HepG2 (cell line): ENCODE measurements around the gene TUBB2B. TPM values are rescaled to one million over a fixed set of nuclear protein-coding genes. Genes with fewer than 3 reads are reported as not detected.

Experiments used
- ATAC-seq: fragments of 200-7000 bp; cut with Tn5 transposase; 3 replicates; pipeline ENCODE4 v1.9.1; 2020; ENCODE audit warnings: mild to moderate bottlenecking, moderate library complexity
- BruUV-seq: library from RNA; stranded (reverse); fragments of 400-500 nt; replicated peaks from 2 replicates; lab custom pipeline; 2021; lab: Mats Ljungman, UMichigan
- CTCF ChIA-PET: fragments of 300-600 bp; formaldehyde crosslinking; extraction: SDS; loops from one replicate; lab custom pipeline; 2021; ENCODE audit warnings: low total read pairs, inconsistent platforms, low intra/inter-chr PET ratio; lab: Yijun Ruan, JAX
- POLR2A ChIA-PET: fragments of 350-600 bp; sonication (Branson Sonifier 250); formaldehyde crosslinking; loops from one replicate; lab custom pipeline; 2020; ENCODE audit warnings: antibody characterized with exemption, inconsistent platforms; lab: Yijun Ruan, JAX
- DNase-seq: peaks from one replicate; pipeline ENCODE4 v3.0.0-alpha.2; 2015; ENCODE audit warnings: low spot score
- FAIRE-seq: peaks from 3 replicates; lab custom pipeline; 2011; peaks lifted over from hg19 to GRCh38; lab: Jason Lieb, UNC
- H2AFZ ChIP-seq: one replicate; pipeline ENCODE4 v1.6.1; 2011; ENCODE audit warnings: low read length, inconsistent platforms
- H3K27ac ChIP-seq: fragments of 300-600 bp; 3 replicates; pipeline ENCODE4 v1.8.0; 2011; ENCODE audit warnings: mixed run types, mild to moderate bottlenecking, mixed read lengths, low read length, inconsistent platforms; ENCODE audit not compliant: insufficient read depth; ENCODE audit errors: extremely low read length
- H3K27me3 ChIP-seq, 2 experiments: fragments of 200-600 bp in 1 of 2; 2 replicates in 1 of 2; 3 replicates in 1 of 2; pipeline versions ENCODE4 v1.6.0 to v1.8.0; 2011; ENCODE audit warnings: low read length in 2 of 2, mild to moderate bottlenecking in 2 of 2, moderate library complexity in 2 of 2, inconsistent platforms in 1 of 2; ENCODE audit not compliant: insufficient read depth in 2 of 2, control insufficient read depth in 1 of 2
- H3K36me3 ChIP-seq, 2 experiments: fragments of 200-600 bp in 1 of 2; replicated peaks in 1 of 2; 2 replicates in 1 of 2; 3 replicates in 1 of 2; pipeline versions ENCODE4 v1.5.1 to v1.8.0; 2011; ENCODE audit warnings: low read length in 2 of 2, inconsistent platforms in 1 of 2; ENCODE audit not compliant: insufficient read depth in 2 of 2, control insufficient read depth in 1 of 2
- H3K4me1 ChIP-seq: 2 replicates; pipeline ENCODE4 v1.5.1; 2012; ENCODE audit warnings: low read length, inconsistent platforms; ENCODE audit not compliant: insufficient read depth
- H3K4me2 ChIP-seq: 2 replicates; pipeline ENCODE4 v1.6.0; 2011; ENCODE audit warnings: low read depth, low read length, inconsistent platforms
- H3K4me3 ChIP-seq, 3 experiments: fragments of 200-600 bp in 1 of 3; sonication (generic), shearing (Covaris generic) in 1 of 3; replicated peaks in 1 of 3; 2 replicates each; pipeline ENCODE4 v1.5.1; 2011 to 2016; ENCODE audit warnings: low read length in 3 of 3, inconsistent platforms in 2 of 3, low read depth in 2 of 3, mild to moderate bottlenecking in 2 of 3, control low read depth in 1 of 3, mixed read lengths in 1 of 3; ENCODE audit not compliant: insufficient read depth in 1 of 3
- H3K79me2 ChIP-seq: one replicate; pipeline ENCODE4 v1.6.1; 2011; ENCODE audit warnings: low read length, inconsistent platforms; ENCODE audit not compliant: insufficient read depth
- H3K9ac ChIP-seq: 2 replicates; pipeline ENCODE4 v1.6.0; 2011; ENCODE audit warnings: mild to moderate bottlenecking, low read depth, low read length, inconsistent platforms; ENCODE audit not compliant: insufficient read depth
- H3K9me3 ChIP-seq: 2 replicates; pipeline ENCODE4 v1.5.1; 2012; ENCODE audit warnings: mild to moderate bottlenecking, low read length
- H4K20me1 ChIP-seq: 2 replicates; pipeline ENCODE4 v1.6.0; 2011; ENCODE audit warnings: inconsistent platforms, mild to moderate bottlenecking, low read length, moderate library complexity; ENCODE audit not compliant: insufficient read depth
- BORCS8-MEF2B ChIP-seq: sonication (generic); formaldehyde crosslinking; IDR thresholded peaks from 2 replicates; pipeline ENCODE4 v1.8.0; 2022; ENCODE audit warnings: mild to moderate bottlenecking, missing genetic modification reagents
- EP300 ChIP-seq, 3 experiments: sonication (generic) in 1 of 3; formaldehyde crosslinking in 1 of 3; IDR thresholded peaks; 2 replicates each; pipeline versions ENCODE4 v1.5.1 to v1.6.1; 2011 to 2020; ENCODE audit warnings: low read depth in 2 of 3, low read length in 2 of 3, borderline replicate concordance in 1 of 3, improper control_type of control experiment in 1 of 3, mild to moderate bottlenecking in 1 of 3, missing genetic modification reagents in 1 of 3, moderate library complexity in 1 of 3
- FOXP4 ChIP-seq: sonication (generic); formaldehyde crosslinking; IDR thresholded peaks from 2 replicates; pipeline ENCODE4 v1.4.0; 2020; ENCODE audit warnings: missing genetic modification reagents
- GATAD2A ChIP-seq: IDR thresholded peaks from 2 replicates; pipeline ENCODE4 v1.6.1; 2016
- SAP130 ChIP-seq: IDR thresholded peaks from 2 replicates; pipeline ENCODE4 v1.6.1; 2016; ENCODE audit warnings: low read depth
- ZFP91 ChIP-seq: sonication (generic); formaldehyde crosslinking; IDR thresholded peaks from 2 replicates; pipeline ENCODE4 v1.9.0; 2022; ENCODE audit warnings: missing genetic modification reagents, mild to moderate bottlenecking, borderline replicate concordance
- ZNF33B ChIP-seq: sonication (generic); formaldehyde crosslinking; IDR thresholded peaks from 2 replicates; pipeline ENCODE4 v1.5.1; 2020; ENCODE audit warnings: mild to moderate bottlenecking, missing genetic modification reagents
- ZNF441 ChIP-seq: sonication (generic); formaldehyde crosslinking; IDR thresholded peaks from 2 replicates; pipeline ENCODE4 v1.7.0; 2021; ENCODE audit warnings: missing genetic modification reagents, borderline replicate concordance
- ZNF724P ChIP-seq: sonication (generic); formaldehyde crosslinking; IDR thresholded peaks from 2 replicates; pipeline ENCODE4 v1.8.0; 2022; ENCODE audit warnings: missing genetic modification reagents, borderline replicate concordance
- WGBS: methylation state at CpG from one replicate; pipeline ENCODE4 v1.1.6; 2017; ENCODE audit warnings: low lambda C conversion rate; 5-methylcytosine and 5-hydroxymethylcytosine counted together
- in situ Hi-C: cut with HindIII; loops from 2 replicates; pipeline ENCODE4 v1.10.0; 2017; ENCODE audit warnings: low pct_unique_long_range_greater_than_20kb; ENCODE audit not compliant: extremely low pct_ligation_motif_present
- intact Hi-C: fragments of 100-400 bp; cut with micrococcal nuclease; formaldehyde crosslinking; loops from one replicate; pipeline ENCODE4 v1.10.0; 2022; ENCODE audit not compliant: unreplicated experiment
- polyA plus RNA-seq, 8 experiments: library from polyadenylated mRNA; depleted of rRNA in 3 of 8; stranded (reverse) in 7 of 8; unstranded in 1 of 8; fragments of >200 nt; fragmentation: Illumina TruSeq in 4 of 8; extraction: Trizol in 4 of 8; gene quantifications; 2 replicates each; pipeline versions ENCODE4 v1.2.1 to v1.2.3, GENCODE V29; 2011 to 2016; ENCODE audit warnings: low read depth in 4 of 8, missing spikeins in 1 of 8, mixed read lengths in 1 of 8; ENCODE audit not compliant: insufficient read depth in 1 of 8
- total RNA-seq, 5 experiments: library from RNA; depleted of rRNA; stranded (reverse); fragments of >200 nt; fragmentation: Illumina TruSeq; extraction: Trizol; gene quantifications; 2 replicates each; pipeline ENCODE4 v1.2.3, GENCODE V29; 2016; ENCODE audit warnings: low read depth in 1 of 5

TUBB2B gene
- total and polyA plus RNA-seq, 2 of the 13 experiments (the other 11 are each of a cell fraction or from before 2014, with no cell fraction given) = 10.3 to 23.6 TPM

GRCh38 chr6:3209114-3210023 is 18.1 kb downstream of the TUBB2B start:
- FAIRE-seq = no peak
- H3K27ac ChIP-seq = no peak overlapping the region
- H3K9me3 ChIP-seq = no peaks in the 10 kb centered on the region
- peaks cover 9 to 65% of the 10 kb centered on the region in 2 experiments; a peak in 4 of 5 replicates for H3K27me3 ChIP-seq
- intact Hi-C loops (loop anchor here (2.0 to 5.0 kb wide), 3 partner anchors 15 to 47 kb away; no protein-coding TSS in a partner anchor), in situ Hi-C loops (no loop called here)
- ChIA-PET POLR2A (interaction anchor here (0.9 to 1.9 kb wide), 12 partner anchors 13 to 91 kb away, joined by 3 to 15 read pairs (median 6); partner anchors contain the start of genes BPHL, PSMG4 and TUBB2A), CTCF (no interaction called here)
- no peaks in the 10 kb centered on the region for H4K20me1 ChIP-seq
- no peaks in the 10 kb centered on the region for H3K79me2 ChIP-seq
- peak overlapping the region in 2 of 3 experiments; percentile 3 to 35; a peak in 4 of 6 replicates for H3K4me3 ChIP-seq
- H3K36me3 ChIP-seq = no peaks in the 10 kb centered on the region
- no peak overlapping the region for H2AFZ ChIP-seq
- ATAC-seq = peak; percentile 90
- peak overlapping the region; percentile 61 for H3K4me2 ChIP-seq
- 22% methylated on average over 13 of the region's 17 CpGs for WGBS
- peaks cover 23% of the 10 kb centered on the region for H3K4me1 ChIP-seq
- H3K9ac ChIP-seq = no peak overlapping the region; the same call in 1 of the 2 replicates
- TSS peak; percentile 54 for BruUV-seq
- peak; percentile 88 for DNase-seq
- TF ChIP-seq FOXP4 (CRISPR knock-in tag) (no peak), BORCS8-MEF2B (CRISPR knock-in tag) (0 out of 2 replicates have a peak, but pooled peaks have one; percentile 21), ZNF441 (CRISPR knock-in tag) (peak; percentile 97), ZNF33B (CRISPR knock-in tag) (no peak), ZFP91 (peak; percentile 27; the same call in 1 of the 2 replicates), EP300 (IDR thresholded peaks at IDR 0.05; ENCODE audit: low read depth in 2 of 2, low read length in 2 of 2) (peak in 1 of 2 experiments; percentile 9; a peak in 1 of 4 replicates), EP300 (CRISPR knock-in tag; IDR thresholded peaks at IDR 0.05; ENCODE audit: borderline replicate concordance) (no peak), GATAD2A (CRISPR knock-in tag) (peak; percentile 35; the same call in 1 of the 2 replicates), SAP130 (CRISPR knock-in tag) (peak; percentile 73), ZNF724P (CRISPR knock-in tag) (no peak)
